Activated CD4-positive, alpha-beta memory T cell treated with anti-CD3 and anti-CD28 coated beads for 36 hours (primary cell): ENCODE results near the gene SLIRP. TPM values are rescaled to one million over a fixed set of nuclear protein-coding genes. Genes with fewer than 3 reads are reported as not detected.

Experiments used
- CTCF ChIA-PET: fragments of 350-600 bp; sonication (Branson Sonifier 250); formaldehyde crosslinking; loops from one replicate; lab custom pipeline; 2021; ENCODE audit warnings: antibody characterized with exemption, inconsistent platforms; lab: Charles Lee
- POLR2A ChIA-PET: fragments of 350-600 bp; sonication (Branson Sonifier 250); formaldehyde crosslinking; loops from one replicate; lab custom pipeline; 2021; ENCODE audit warnings: antibody characterized with exemption; lab: Charles Lee
- DNase-seq: peaks from one replicate; pipeline ENCODE4 v3.0.0-alpha.2; 2020
- H3K27ac Mint-ChIP-seq: one replicate; pipeline ENCODE4 v1.8.0; 2021; ENCODE audit warnings: mixed read lengths
- H3K27me3 Mint-ChIP-seq: one replicate; pipeline ENCODE4 v1.8.0; 2021; ENCODE audit warnings: mixed read lengths
- H3K36me3 Mint-ChIP-seq: one replicate; pipeline ENCODE4 v1.8.0; 2021; ENCODE audit warnings: mixed read lengths
- H3K4me1 Mint-ChIP-seq: one replicate; pipeline ENCODE4 v1.8.0; 2021; ENCODE audit warnings: low read depth, mixed read lengths
- H3K4me3 Mint-ChIP-seq: one replicate; pipeline ENCODE4 v1.8.0; 2021; ENCODE audit warnings: mild to moderate bottlenecking, mixed read lengths
- H3K9me3 Mint-ChIP-seq: one replicate; pipeline ENCODE4 v1.8.0; 2021; ENCODE audit warnings: mixed read lengths
- intact Hi-C: fragments of 100-400 bp; cut with micrococcal nuclease; formaldehyde crosslinking; loops from one replicate; pipeline ENCODE4 v1.15.1; 2023
- total RNA-seq, 2 experiments: library from RNA; stranded (reverse); gene quantifications; one replicate each; pipeline ENCODE4 v1.2.3, GENCODE V29; 2021

Gene SLIRP
- total RNA-seq, 2 experiments from 2014 or later: 138 to 146 TPM

DNA sequence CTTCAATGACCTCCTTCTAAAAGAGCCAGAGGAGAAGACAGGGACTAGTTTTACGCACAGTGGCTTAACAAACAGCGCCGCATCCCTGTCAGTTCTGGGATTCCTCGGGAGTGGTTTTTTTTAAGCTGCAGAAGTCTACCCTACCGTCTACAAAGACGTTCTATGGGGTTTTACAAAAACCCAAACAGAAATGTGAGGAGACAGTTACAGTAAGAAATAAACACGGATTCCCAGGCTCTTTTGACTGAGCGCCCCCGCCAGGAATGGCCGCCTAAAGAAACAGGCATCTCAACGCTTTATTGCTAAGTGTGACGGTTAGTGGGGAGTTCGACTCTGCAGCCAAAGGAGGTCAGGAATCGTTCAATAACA lies 564 bp upstream of the SLIRP start:
- ChIA-PET POLR2A (no interaction called here), CTCF (interaction anchor here (0.6 to 2.0 kb wide), 2 partner anchors 249 to 330 kb away, joined by 3 to 10 read pairs; partner anchors contain the start of genes AHSA1 and SAMD15)
- Mint-ChIP-seq H3K4me3 (peak overlapping the region; percentile 90), H3K4me1 (peaks cover 41% of the 10 kb centered on the region), H3K36me3 (peaks cover 30% of the 10 kb centered on the region), H3K27ac (peak overlapping the region; percentile 86), H3K27me3 (no peaks in the 10 kb centered on the region), H3K9me3 (no peaks in the 10 kb centered on the region)
- DNase-seq: no peak
- intact Hi-C loops: loop anchor here (10.0 kb wide), 1 partner anchor 333 kb away; the partner anchor contains the start of genes SAMD15 and TMED8

DNA sequence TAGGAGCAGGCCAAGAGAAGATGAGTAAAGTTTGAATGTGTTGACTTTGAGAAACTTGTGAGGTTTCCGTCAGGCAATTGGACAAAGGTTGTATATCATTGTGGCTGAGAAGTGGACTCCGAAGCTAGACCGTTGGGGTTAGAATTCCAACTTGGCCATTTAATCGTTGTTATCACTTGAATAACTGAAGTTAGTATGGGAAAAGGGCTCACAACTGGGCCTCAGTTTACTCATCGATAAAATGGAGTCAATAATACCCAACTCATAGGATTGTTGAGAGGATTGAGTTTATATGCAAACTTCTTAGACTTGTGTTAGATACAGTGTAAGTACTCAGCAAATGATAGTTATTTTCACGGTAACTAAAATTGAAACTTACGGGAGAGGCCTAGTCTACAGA lies 846 bp downstream of the SLIRP start:
- peaks cover 53% of the 10 kb centered on the region for H3K4me1 Mint-ChIP-seq
- no peaks in the 10 kb centered on the region for H3K9me3 Mint-ChIP-seq
- intact Hi-C loops: loop anchor here (1.0 to 10.0 kb wide), 6 partner anchors 53 to 387 kb away; partner anchors contain the start of genes ADCK1, GSTZ1, SAMD15 and SNW1
- CTCF ChIA-PET: interaction anchor here (0.6 to 1.3 kb wide), 3 partner anchors 25 to 561 kb away, joined by 3 to 4 read pairs (median 3); no protein-coding TSS in a partner anchor
- no peaks in the 10 kb centered on the region for H3K27me3 Mint-ChIP-seq
- no peak for DNase-seq
- peak overlapping the region; percentile 86 for H3K27ac Mint-ChIP-seq
- peak overlapping the region; percentile 90 for H3K4me3 Mint-ChIP-seq
- POLR2A ChIA-PET: interaction anchor here (0.8 to 1.1 kb wide), 3 partner anchors 12 to 332 kb away, joined by 3 read pairs; partner anchors contain the start of genes ADCK1, SAMD15 and TMED8
- H3K36me3 Mint-ChIP-seq: peaks cover 36% of the 10 kb centered on the region

GRCh38 chr14:77709412-77709811 lies 1.5 kb downstream of the SLIRP start:
- no peak for DNase-seq
- ChIA-PET CTCF (interaction anchor here (0.7 kb wide), 1 partner anchor 26 kb away, joined by 3 read pairs; no protein-coding TSS in a partner anchor), POLR2A (no interaction called here)
- Mint-ChIP-seq H3K9me3 (no peaks in the 10 kb centered on the region), H3K4me1 (peaks cover 53% of the 10 kb centered on the region), H3K27me3 (no peaks in the 10 kb centered on the region), H3K4me3 (peak overlapping the region; percentile 90), H3K27ac (peak overlapping the region; percentile 86), H3K36me3 (peaks cover 35% of the 10 kb centered on the region)
- intact Hi-C loops: loop anchor here (2.0 to 10.0 kb wide), 2 partner anchors 93 to 335 kb away; partner anchors contain the start of genes SAMD15, SPTLC2 and TMED8

- Mint-ChIP-seq H3K4me3 (no peak overlapping the region), H3K27me3 (no peaks in the 10 kb centered on the region), H3K4me1 (peaks cover 54% of the 10 kb centered on the region), H3K27ac (peak overlapping the region; percentile 86), H3K36me3 (peaks cover 42% of the 10 kb centered on the region), H3K9me3 (no peaks in the 10 kb centered on the region)
- DNase-seq: no peak
- ChIA-PET CTCF (no interaction called here), POLR2A (no interaction called here)
- intact Hi-C loops: no loop called here
These were observed 2.5 kb downstream of the SLIRP start for GRCh38 chr14:77710364-77710763.

DNA sequence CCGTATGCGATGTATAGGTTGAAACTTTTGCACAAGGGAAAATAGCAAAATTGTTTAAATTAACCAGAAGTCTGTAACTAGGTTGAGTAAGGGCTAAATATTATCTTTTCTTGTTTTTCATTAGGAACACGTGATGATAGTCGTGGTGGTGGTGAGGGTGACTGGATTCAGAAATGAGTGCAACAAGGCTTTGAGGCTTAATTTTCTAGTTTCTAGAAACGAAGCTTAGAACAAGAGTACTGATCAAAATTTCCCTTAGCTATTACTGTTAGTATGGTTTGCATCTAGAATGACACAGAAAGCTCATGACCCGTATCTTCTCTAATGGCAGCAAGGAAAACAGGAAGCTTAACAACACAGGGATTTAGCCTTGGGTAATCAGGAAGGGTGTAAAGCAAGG lies 7.0 kb downstream of the SLIRP start:
- POLR2A ChIA-PET: interaction anchor here (0.6 to 1.8 kb wide), 4 partner anchors 10 to 45 kb away, joined by 3 to 8 read pairs (median 6); no protein-coding TSS in a partner anchor
- H3K27ac Mint-ChIP-seq: peak overlapping the region; percentile 96
- peaks cover 50% of the 10 kb centered on the region for H3K36me3 Mint-ChIP-seq
- H3K4me3 Mint-ChIP-seq: peak overlapping the region; percentile 32
- no peaks in the 10 kb centered on the region for H3K9me3 Mint-ChIP-seq
- CTCF ChIA-PET: interaction anchor here (0.9 kb wide), 1 partner anchor 88 kb away, joined by 3 read pairs; no protein-coding TSS in a partner anchor
- H3K27me3 Mint-ChIP-seq: no peaks in the 10 kb centered on the region
- DNase-seq: peak; percentile 48
- peaks cover 36% of the 10 kb centered on the region for H3K4me1 Mint-ChIP-seq
- intact Hi-C loops: loop anchor here (1.0 kb wide), 1 partner anchor 23 kb away; no protein-coding TSS in a partner anchor

DNA sequence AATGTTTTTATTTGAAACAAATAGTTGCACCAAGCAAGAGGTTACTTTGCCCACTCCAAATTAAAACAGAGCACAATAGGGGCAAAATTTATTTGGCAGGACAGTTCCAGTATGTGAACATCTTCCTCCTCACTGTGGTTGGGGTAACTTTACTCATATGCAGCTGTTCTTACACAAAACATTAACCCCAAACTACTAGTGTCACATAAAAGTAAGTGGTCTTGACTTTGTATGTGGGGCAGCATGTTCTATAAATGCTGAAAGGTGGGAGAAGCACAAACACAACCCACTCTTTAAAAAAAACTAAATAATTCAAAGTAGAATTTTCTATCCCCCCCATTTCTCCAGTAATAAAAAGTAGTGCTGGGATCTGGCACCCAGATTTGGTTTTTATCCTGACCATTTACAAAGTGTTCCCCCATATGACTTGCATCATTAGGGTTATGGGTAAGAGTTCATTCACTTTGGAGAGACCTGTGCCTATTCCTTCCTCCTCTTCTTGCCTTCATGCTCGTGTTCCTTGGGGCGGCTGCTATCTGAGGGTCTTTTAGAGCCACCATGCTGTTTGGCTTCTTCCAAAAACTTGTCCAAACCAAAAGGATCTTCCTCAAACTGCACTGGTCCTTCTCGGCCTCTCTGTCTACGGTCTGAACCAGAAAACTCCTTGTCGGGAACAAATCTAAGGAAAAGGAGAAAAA lies 9.9 kb downstream of the SLIRP start:
- H3K27ac Mint-ChIP-seq: peak overlapping the region; percentile 71
- intact Hi-C loops: no loop called here
- DNase-seq: no peak
- H3K9me3 Mint-ChIP-seq: no peaks in the 10 kb centered on the region
- H3K36me3 Mint-ChIP-seq: peaks cover 56% of the 10 kb centered on the region
- H3K4me3 Mint-ChIP-seq: no peak overlapping the region
- ChIA-PET POLR2A (no interaction called here), CTCF (interaction anchor here (1.0 kb wide), 1 partner anchor 258 kb away, joined by 4 read pairs; no protein-coding TSS in a partner anchor)
- H3K4me1 Mint-ChIP-seq: peaks cover 25% of the 10 kb centered on the region
- no peaks in the 10 kb centered on the region for H3K27me3 Mint-ChIP-seq

DNA sequence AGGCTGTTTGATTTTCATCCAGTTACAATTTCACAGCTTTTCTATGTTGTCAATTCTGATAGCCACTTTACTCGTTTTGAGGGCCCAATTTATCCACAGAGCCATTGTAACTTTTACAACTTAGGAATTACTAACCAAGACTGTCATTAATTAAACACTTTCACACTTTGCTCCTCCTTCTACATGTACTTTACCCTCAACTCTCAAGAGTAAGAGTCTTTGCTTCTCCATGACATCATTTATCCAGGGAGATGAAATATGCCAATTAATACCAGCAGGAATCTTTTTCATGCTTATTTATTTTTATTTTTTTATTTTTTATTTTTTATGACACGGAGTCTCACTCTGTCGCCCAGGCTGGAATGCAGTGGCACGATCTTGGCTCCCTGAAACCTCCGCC lies 13.5 kb downstream of the SLIRP start:
- no peaks in the 10 kb centered on the region for H3K27me3 Mint-ChIP-seq
- H3K4me3 Mint-ChIP-seq: no peak overlapping the region
- CTCF ChIA-PET: no interaction called here
- POLR2A ChIA-PET: no interaction called here
- no peaks in the 10 kb centered on the region for H3K9me3 Mint-ChIP-seq
- peaks cover 52% of the 10 kb centered on the region for H3K36me3 Mint-ChIP-seq
- H3K4me1 Mint-ChIP-seq: no peaks in the 10 kb centered on the region
- DNase-seq: no peak
- H3K27ac Mint-ChIP-seq: no peak overlapping the region
- intact Hi-C loops: no loop called here

DNA sequence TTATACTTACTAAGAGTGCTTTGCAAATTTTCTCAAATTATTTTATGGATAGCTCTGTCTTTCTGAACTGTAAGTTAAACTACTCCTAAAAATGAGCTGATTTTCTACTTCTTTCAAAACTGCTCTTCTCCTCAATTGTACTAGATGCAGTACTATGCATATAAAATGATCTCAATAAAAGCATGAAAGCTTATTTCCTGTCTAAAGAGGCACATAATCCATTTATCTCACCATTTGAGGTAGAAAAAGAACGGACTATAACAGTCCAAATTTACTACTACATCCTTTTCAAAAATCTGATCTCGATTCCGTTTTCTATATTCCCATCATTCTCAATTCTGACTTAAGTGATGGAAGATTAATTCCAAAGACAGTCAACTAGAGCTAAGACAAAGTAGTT lies 14.4 kb downstream of the SLIRP start:
- intact Hi-C loops: no loop called here
- DNase-seq: no peak
- Mint-ChIP-seq H3K27ac (peak overlapping the region; percentile 18), H3K9me3 (no peaks in the 10 kb centered on the region), H3K36me3 (peaks cover 56% of the 10 kb centered on the region), H3K4me1 (no peaks in the 10 kb centered on the region), H3K4me3 (no peak overlapping the region), H3K27me3 (no peaks in the 10 kb centered on the region)
- ChIA-PET POLR2A (no interaction called here), CTCF (no interaction called here)

- POLR2A ChIA-PET: no interaction called here
- CTCF ChIA-PET: no interaction called here
- intact Hi-C loops: loop anchor here (10.0 kb wide), 1 partner anchor 356 kb away; the partner anchor contains the start of genes SAMD15 and TMED8
- H3K36me3 Mint-ChIP-seq: peaks cover 60% of the 10 kb centered on the region
- no peaks in the 10 kb centered on the region for H3K27me3 Mint-ChIP-seq
- peak overlapping the region; percentile 32 for H3K27ac Mint-ChIP-seq
- DNase-seq: no peak
- H3K4me3 Mint-ChIP-seq: no peak overlapping the region
- H3K9me3 Mint-ChIP-seq: no peaks in the 10 kb centered on the region
- H3K4me1 Mint-ChIP-seq: peaks cover 7% of the 10 kb centered on the region
These were observed 23.1 kb downstream of the SLIRP start for GRCh38 chr14:77730976-77731497.

DNA sequence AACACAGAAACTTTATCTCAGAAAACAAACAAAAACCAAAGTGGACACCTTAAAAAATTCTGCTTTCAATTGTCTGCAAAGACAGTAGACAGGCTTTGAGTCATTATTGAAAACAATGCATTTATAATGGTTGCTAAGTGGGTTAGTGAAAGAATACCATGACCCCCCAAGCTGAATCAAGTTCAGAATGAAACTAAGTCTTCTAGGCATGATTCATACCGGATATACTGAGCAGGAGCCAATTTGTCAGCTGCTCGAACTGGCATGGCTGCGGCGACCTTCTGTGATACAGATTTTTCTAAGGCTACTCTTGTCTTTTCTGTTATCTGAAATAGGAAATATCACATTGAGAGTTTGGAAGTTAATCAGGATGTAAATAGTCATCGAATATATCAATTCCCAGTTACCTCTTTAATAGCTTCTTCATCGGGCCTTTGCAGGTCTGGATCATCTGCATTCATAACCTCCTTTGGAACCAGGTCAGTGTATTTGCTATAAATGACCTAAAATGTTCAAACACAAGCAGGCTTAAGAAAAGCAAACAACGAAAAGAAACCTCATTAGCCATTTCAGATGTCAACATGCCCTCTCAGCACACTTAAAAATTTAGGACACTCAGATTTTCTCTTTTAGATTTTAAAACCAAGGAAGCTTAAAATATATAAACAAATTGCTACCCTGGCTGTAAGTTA lies 30.8 kb downstream of the SLIRP start:
- no peaks in the 10 kb centered on the region for H3K9me3 Mint-ChIP-seq

DNA sequence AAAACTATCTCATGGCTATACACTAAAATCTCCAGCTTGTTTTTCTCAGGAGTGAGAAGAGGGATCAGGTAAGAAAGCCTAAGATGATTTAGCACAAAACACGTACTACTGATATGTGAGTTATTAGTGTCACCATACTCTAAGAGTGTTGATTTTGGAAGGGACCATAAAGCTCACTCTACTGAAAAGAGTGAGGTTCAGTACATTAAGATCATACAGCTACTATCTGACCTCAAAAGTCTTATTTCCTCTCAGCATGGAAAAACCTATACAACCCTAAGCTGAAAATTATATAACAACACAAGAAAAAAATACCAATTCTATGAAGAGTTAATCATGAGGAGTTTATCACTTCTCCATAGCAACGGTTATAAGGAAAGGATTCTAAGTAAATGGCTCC lies 33.5 kb downstream of the SLIRP start:
- peak overlapping the region; percentile 67 for H3K27ac Mint-ChIP-seq
- no peaks in the 10 kb centered on the region for H3K9me3 Mint-ChIP-seq
- ChIA-PET CTCF (interaction anchor here (0.9 kb wide), 1 partner anchor 283 kb away, joined by 3 read pairs; no protein-coding TSS in a partner anchor), POLR2A (interaction anchor here (1.1 to 1.6 kb wide), 2 partner anchors 19 to 59 kb away, joined by 4 to 5 read pairs; partner anchors contain the start of genes ADCK1 and SNW1)
- peaks cover 29% of the 10 kb centered on the region for H3K36me3 Mint-ChIP-seq
- intact Hi-C loops: no loop called here
- no peak overlapping the region for H3K4me3 Mint-ChIP-seq
- H3K27me3 Mint-ChIP-seq: no peaks in the 10 kb centered on the region
- no peak for DNase-seq
- peaks cover 50% of the 10 kb centered on the region for H3K4me1 Mint-ChIP-seq

More for the DNA sequence above, 30.8 kb downstream of the SLIRP start:
- POLR2A ChIA-PET: interaction anchor here (1.0 to 1.9 kb wide), 3 partner anchors 22 to 24 kb away, joined by 4 to 7 read pairs (median 7); partner anchors contain the start of gene SNW1
- Mint-ChIP-seq H3K27me3 (no peaks in the 10 kb centered on the region), H3K4me1 (peaks cover 50% of the 10 kb centered on the region), H3K27ac (peak overlapping the region; percentile 84), H3K36me3 (peaks cover 40% of the 10 kb centered on the region), H3K4me3 (no peak overlapping the region)
- intact Hi-C loops: loop anchor here (1.0 to 10.0 kb wide), 4 partner anchors 23 to 364 kb away; partner anchors contain the start of genes SAMD15, SNW1 and TMED8
- CTCF ChIA-PET: no interaction called here
- DNase-seq: peak; percentile 66
